ENCODE measurements around the gene PIK3C2G. TPM values are rescaled to one million over a fixed set of nuclear protein-coding genes. Genes with fewer than 3 reads are reported as not detected.
A peak's percentile ranks its signal among the peaks of the same experiment; 100 is the strongest.

PIK3C2G gene
- total and polyA plus RNA-seq, 4 donors = 0.11 to 4.8 (median 0.74) TPM; not detected in 1

DNA sequence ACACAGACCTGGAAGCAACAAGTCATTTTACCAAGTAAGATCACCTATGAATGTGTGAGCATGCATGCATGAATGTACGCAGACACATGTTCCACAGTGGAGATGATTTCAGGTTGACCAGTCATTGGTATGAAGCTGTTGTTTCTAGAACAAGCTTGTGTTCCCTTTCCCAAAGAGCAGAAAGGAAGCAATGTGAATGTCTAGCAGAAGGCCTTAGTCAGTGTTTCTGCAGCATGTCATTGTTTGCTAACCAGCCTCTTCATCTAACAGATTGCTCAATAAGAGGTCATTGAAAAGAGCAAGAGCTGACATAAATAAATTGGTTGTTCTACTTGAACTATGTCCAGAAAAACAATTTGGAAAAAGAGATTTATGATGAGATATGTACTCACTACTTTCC, 285.1 kb downstream of the PIK3C2G start:
- Histone ChIP-seq H3K9ac (ENCODE audit: insufficient read depth in 1 of 2, low read length in 2 of 2) (no peak overlapping the region), H3K27me3 (ENCODE audit: control insufficient read depth in 3 of 3, insufficient read depth in 3 of 3, low read length in 2 of 3) (no peaks in the 10 kb centered on the region), H3K4me3 (no peak overlapping the region), H3K36me3 (ENCODE audit: control insufficient read depth in 4 of 4, insufficient read depth in 4 of 4, low read length in 4 of 4) (no peaks in the 10 kb centered on the region), H3K4me1 (ENCODE audit: control insufficient read depth in 5 of 5, insufficient read depth in 5 of 5, low read length in 5 of 5) (peaks cover 0 to 7% (median 5%) of the 10 kb centered on the region in 5 donors), H3K27ac (ENCODE audit: low read depth in 1 of 2, low read length in 1 of 2) (no peak overlapping the region), H3K9me3 (ENCODE audit: control insufficient read depth in 4 of 4, insufficient read depth in 3 of 4, low read length in 3 of 4) (no peaks in the 10 kb centered on the region)
- ATAC-seq (ENCODE audit: insufficient read depth, low FRiP score) = peak; percentile 61
- TF ChIP-seq, protein P1, sequence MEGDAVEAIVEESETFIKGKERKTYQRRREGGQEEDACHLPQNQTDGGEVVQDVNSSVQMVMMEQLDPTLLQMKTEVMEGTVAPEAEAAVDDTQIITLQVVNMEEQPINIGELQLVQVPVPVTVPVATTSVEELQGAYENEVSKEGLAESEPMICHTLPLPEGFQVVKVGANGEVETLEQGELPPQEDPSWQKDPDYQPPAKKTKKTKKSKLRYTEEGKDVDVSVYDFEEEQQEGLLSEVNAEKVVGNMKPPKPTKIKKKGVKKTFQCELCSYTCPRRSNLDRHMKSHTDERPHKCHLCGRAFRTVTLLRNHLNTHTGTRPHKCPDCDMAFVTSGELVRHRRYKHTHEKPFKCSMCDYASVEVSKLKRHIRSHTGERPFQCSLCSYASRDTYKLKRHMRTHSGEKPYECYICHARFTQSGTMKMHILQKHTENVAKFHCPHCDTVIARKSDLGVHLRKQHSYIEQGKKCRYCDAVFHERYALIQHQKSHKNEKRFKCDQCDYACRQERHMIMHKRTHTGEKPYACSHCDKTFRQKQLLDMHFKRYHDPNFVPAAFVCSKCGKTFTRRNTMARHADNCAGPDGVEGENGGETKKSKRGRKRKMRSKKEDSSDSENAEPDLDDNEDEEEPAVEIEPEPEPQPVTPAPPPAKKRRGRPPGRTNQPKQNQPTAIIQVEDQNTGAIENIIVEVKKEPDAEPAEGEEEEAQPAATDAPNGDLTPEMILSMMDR (IDR thresholded peaks at IDR 0.05; ENCODE audit: control extremely low read depth, extremely low read depth) = no peak
- peak in 2 of 3 donors; percentile 44 to 76 for DNase-seq
- WGBS, 2 donors = 86 to 89% methylated on average over 1 of the region's 1 CpG

- TF ChIP-seq, protein P1 (IDR thresholded peaks at IDR 0.05; ENCODE audit: control extremely low read depth, extremely low read depth) = no peak
- Histone ChIP-seq H3K4me3 (no peak overlapping the region), H3K27ac (ENCODE audit: low read depth in 1 of 2, low read length in 1 of 2) (no peak overlapping the region), H3K9ac (ENCODE audit: insufficient read depth in 1 of 2, low read length in 2 of 2) (no peak overlapping the region), H3K36me3 (ENCODE audit: control insufficient read depth in 4 of 4, insufficient read depth in 4 of 4, low read length in 4 of 4) (no peaks in the 10 kb centered on the region), H3K4me1 (ENCODE audit: control insufficient read depth in 5 of 5, insufficient read depth in 5 of 5, low read length in 5 of 5) (peaks cover 0 to 7% (median 5%) of the 10 kb centered on the region in 5 donors), H3K9me3 (ENCODE audit: control insufficient read depth in 4 of 4, insufficient read depth in 3 of 4, low read length in 3 of 4) (no peaks in the 10 kb centered on the region), H3K27me3 (ENCODE audit: control insufficient read depth in 3 of 3, insufficient read depth in 3 of 3, low read length in 2 of 3) (no peaks in the 10 kb centered on the region)
- 85 to 88% methylated on average over 2 of the region's 2 CpGs for WGBS, 2 donors
- DNase-seq = no peak
- ATAC-seq (ENCODE audit: insufficient read depth, low FRiP score) = no peak
Measured at GRCh38 chr12:18549598-18549997, 288.3 kb downstream of the PIK3C2G start.

GRCh38 chr12:18551106-18551505, 289.8 kb downstream of the PIK3C2G start:
- no peak overlapping the region for H3K27ac ChIP-seq (ENCODE audit: low read depth in 1 of 2, low read length in 1 of 2)
- H3K9me3 ChIP-seq (ENCODE audit: control insufficient read depth in 4 of 4, insufficient read depth in 3 of 4, low read length in 3 of 4) = no peaks in the 10 kb centered on the region
- ATAC-seq (ENCODE audit: insufficient read depth, low FRiP score) = no peak
- 81 to 98% methylated on average over 1 of the region's 1 CpG for WGBS, 2 donors
- DNase-seq = no peak
- H3K36me3 ChIP-seq (ENCODE audit: control insufficient read depth in 4 of 4, insufficient read depth in 4 of 4, low read length in 4 of 4) = no peaks in the 10 kb centered on the region
- H3K4me1 ChIP-seq (ENCODE audit: control insufficient read depth in 5 of 5, insufficient read depth in 5 of 5, low read length in 5 of 5) = peaks cover 0 to 4% (median 4%) of the 10 kb centered on the region in 5 donors
- no peaks in the 10 kb centered on the region for H3K27me3 ChIP-seq (ENCODE audit: control insufficient read depth in 3 of 3, insufficient read depth in 3 of 3, low read length in 2 of 3)
- H3K9ac ChIP-seq (ENCODE audit: insufficient read depth in 1 of 2, low read length in 2 of 2) = no peak overlapping the region
- TF ChIP-seq, protein P1 (IDR thresholded peaks at IDR 0.05; ENCODE audit: control extremely low read depth, extremely low read depth) = no peak
- no peak overlapping the region for H3K4me3 ChIP-seq

DNA sequence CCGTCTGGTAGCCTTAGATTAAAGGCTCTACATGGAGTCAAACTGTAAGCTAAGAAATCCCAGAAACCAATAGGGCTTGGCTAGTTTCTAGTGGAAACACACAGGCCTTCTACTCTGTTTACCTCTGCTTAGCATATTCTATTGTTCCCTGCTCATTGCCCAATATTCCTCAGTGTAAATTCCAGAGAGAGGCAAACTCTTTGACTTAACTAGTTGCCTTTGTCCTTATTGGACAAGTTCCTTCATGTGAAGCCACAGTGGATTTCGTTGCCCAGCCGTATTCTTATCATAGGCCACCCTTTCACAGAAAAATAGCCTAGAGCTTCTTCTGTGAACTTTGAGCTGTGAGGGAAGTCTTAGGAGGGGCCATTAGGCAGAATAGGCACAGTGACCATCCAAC, 290.4 kb downstream of the PIK3C2G start:
- Histone ChIP-seq H3K27me3 (ENCODE audit: control insufficient read depth in 3 of 3, insufficient read depth in 3 of 3, low read length in 2 of 3) (no peaks in the 10 kb centered on the region), H3K4me1 (ENCODE audit: control insufficient read depth in 5 of 5, insufficient read depth in 5 of 5, low read length in 5 of 5) (peaks cover 0 to 2% (median 0%) of the 10 kb centered on the region in 5 donors), H3K9ac (ENCODE audit: insufficient read depth in 1 of 2, low read length in 2 of 2) (no peak overlapping the region), H3K36me3 (ENCODE audit: control insufficient read depth in 4 of 4, insufficient read depth in 4 of 4, low read length in 4 of 4) (no peaks in the 10 kb centered on the region), H3K9me3 (ENCODE audit: control insufficient read depth in 4 of 4, insufficient read depth in 3 of 4, low read length in 3 of 4) (no peaks in the 10 kb centered on the region), H3K4me3 (no peak overlapping the region), H3K27ac (ENCODE audit: low read depth in 1 of 2, low read length in 1 of 2) (no peak overlapping the region)
- ATAC-seq (ENCODE audit: insufficient read depth, low FRiP score) = no peak
- WGBS, 2 donors = 87 to 96% methylated on average over 3 of the region's 3 CpGs
- TF ChIP-seq, protein P1 (IDR thresholded peaks at IDR 0.05; ENCODE audit: control extremely low read depth, extremely low read depth) = no peak
- no peak for DNase-seq

Measured in lung (tissue), 12 donors.